Esophagus squamous epithelium (tissue), 5 donors: ENCODE measurements around the gene GPRC5C. TPM values are rescaled to one million over a fixed set of nuclear protein-coding genes. Genes with fewer than 3 reads are reported as not detected.

Source experiments
- DNase-seq: peaks from one replicate; lab custom pipeline; 2025; lab: John Stamatoyannopoulos, UW
- H3K27ac ChIP-seq, 4 donors: fragments of 200-600 bp; sonication (generic); one replicate each; pipeline ENCODE4 v1.5.1; 2016 to 2019; ENCODE audit warnings: mild to moderate bottlenecking in 1 of 4
- H3K27me3 ChIP-seq, 4 donors: fragments of 200-600 bp; sonication (generic); 1 replicate in 3 of 4; 2 replicates in 1 of 4; pipeline versions ENCODE4 v1.5.1 to v1.6.0; 2017 to 2021; ENCODE audit warnings: antibody characterized with exemption in 1 of 4
- H3K36me3 ChIP-seq, 3 donors: fragments of 200-600 bp; sonication (generic); one replicate each; pipeline ENCODE4 v1.5.1; 2016 to 2019
- H3K4me1 ChIP-seq, 3 donors: fragments of 200-600 bp; sonication (generic); one replicate each; pipeline ENCODE4 v1.5.1; 2017 to 2019
- H3K4me3 ChIP-seq, 4 donors: fragments of 200-600 bp; sonication (generic); 1 replicate in 3 of 4; 2 replicates in 1 of 4; pipeline ENCODE4 v1.5.1; 2016 to 2019; ENCODE audit warnings: mild to moderate bottlenecking in 2 of 4, moderate library complexity in 1 of 4
- H3K9me3 ChIP-seq, 3 donors: fragments of 200-600 bp; sonication (generic); one replicate each; pipeline ENCODE4 v1.5.1; 2016 to 2019
- POLR2A ChIP-seq, 4 donors: fragments of 450-650 bp; IDR thresholded peaks; one replicate each; pipeline ENCODE4 v1.6.1; 2017; ENCODE audit warnings: antibody characterized with exemption in 4 of 4, mild to moderate bottlenecking in 4 of 4, moderate library complexity in 3 of 4
- WGBS, 2 donors: methylation state at CpG; one replicate each; pipeline ENCODE4 v1.1.5; 2018; 5-methylcytosine and 5-hydroxymethylcytosine counted together
- intact Hi-C: fragments of 100-400 bp; cut with DNase I; formaldehyde crosslinking; loops from one replicate; pipeline ENCODE4 v1.15.0; 2022
- total RNA-seq, 4 donors: library from RNA; depleted of rRNA; stranded (reverse); fragments of >200 nt; gene quantifications; one replicate each; pipeline ENCODE4 v1.1.0, GENCODE V29; 2016
- TF ChIP-seq, protein P1 (sequence below), 6 experiments: fragments of 450-650 bp in 4 of 6; fragments of 200-600 bp in 2 of 6; sonication (generic) in 2 of 6; IDR thresholded peaks; one replicate each; pipeline ENCODE4 v1.5.1; 2016 to 2019; ENCODE audit warnings: antibody characterized with exemption in 6 of 6, mild to moderate bottlenecking in 4 of 6, moderate library complexity in 4 of 6
- donor health status: DM: yes; HTN: yes; CAD: no.

Gene GPRC5C
- total RNA-seq, 4 donors from 2014 or later, result 6.3 to 21.6 (median 11.7) TPM

DNA sequence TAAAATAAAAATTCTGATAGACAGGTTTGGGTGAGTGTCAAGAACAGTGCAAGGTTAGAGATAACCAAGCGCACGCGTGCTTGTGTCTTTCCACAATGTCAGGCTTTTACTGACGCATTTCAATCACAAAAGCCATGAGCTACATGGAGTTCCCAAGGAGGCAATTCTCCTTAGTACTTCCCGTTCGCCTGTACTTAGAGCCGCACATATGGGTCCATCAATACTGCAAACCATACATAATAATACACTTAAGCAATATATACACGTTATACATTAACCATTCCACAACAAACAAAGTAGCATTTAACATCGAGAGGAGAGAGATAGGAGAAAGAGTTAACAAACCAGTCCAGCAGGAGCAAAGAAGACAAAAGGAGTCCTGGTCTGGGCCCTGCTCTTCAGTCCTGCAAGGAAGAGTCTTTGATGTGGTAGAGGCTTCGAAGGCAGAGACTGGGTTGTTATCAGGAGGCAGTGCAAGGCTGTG, 11.9 kb upstream of the GPRC5C start:
- Histone ChIP-seq H3K9me3 (peaks cover 0 to 11% (median 0%) of the 10 kb centered on the region in 3 donors), H3K27ac (no peak overlapping the region), H3K4me1 (peaks cover 0 to 9% (median 3%) of the 10 kb centered on the region in 3 donors), H3K36me3 (no peaks in the 10 kb centered on the region), H3K4me3 (no peak overlapping the region), H3K27me3 (peaks cover 0 to 28% (median 0%) of the 10 kb centered on the region in 4 donors)
- TF ChIP-seq, protein P1, sequence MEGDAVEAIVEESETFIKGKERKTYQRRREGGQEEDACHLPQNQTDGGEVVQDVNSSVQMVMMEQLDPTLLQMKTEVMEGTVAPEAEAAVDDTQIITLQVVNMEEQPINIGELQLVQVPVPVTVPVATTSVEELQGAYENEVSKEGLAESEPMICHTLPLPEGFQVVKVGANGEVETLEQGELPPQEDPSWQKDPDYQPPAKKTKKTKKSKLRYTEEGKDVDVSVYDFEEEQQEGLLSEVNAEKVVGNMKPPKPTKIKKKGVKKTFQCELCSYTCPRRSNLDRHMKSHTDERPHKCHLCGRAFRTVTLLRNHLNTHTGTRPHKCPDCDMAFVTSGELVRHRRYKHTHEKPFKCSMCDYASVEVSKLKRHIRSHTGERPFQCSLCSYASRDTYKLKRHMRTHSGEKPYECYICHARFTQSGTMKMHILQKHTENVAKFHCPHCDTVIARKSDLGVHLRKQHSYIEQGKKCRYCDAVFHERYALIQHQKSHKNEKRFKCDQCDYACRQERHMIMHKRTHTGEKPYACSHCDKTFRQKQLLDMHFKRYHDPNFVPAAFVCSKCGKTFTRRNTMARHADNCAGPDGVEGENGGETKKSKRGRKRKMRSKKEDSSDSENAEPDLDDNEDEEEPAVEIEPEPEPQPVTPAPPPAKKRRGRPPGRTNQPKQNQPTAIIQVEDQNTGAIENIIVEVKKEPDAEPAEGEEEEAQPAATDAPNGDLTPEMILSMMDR (IDR thresholded peaks at IDR 0.05), result no peak
- no peak for TF ChIP-seq POLR2A (IDR thresholded peaks at IDR 0.05)
- no peak for DNase-seq
- intact Hi-C loops, result no loop called here
- 81 to 84% methylated on average over 9 to 10 of the region's 10 CpGs for WGBS, 2 donors

DNA sequence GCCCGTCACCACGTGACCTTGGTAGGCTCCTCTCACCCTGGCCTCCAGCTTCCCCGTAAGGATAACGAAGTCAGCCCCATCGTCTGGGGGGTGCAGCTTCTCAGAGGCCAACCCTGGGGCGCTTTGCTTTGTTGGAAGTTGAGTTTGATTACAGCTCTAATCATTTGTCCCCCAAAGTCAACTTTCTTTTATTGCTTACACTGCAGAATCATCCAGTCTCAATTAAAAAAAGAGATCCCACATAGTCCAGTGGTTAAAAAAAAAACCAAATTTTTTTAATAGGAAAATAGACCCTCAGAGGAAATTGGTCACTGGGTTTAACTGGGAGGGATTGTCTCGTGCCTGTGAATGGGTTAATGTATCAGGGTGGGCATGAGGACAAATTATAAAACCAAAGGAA, 7.8 kb upstream of the GPRC5C start:
- 93 to 94% methylated on average over 5 to 7 of the region's 7 CpGs for WGBS, 2 donors

GRCh38 chr17:74424657-74425056, 7.2 kb upstream of the GPRC5C start:
- whole genome bisulfite sequencing, 2 donors, result 86 to 91% methylated on average over 3 to 10 of the region's 14 CpGs
- no peak for DNase-seq
- H3K27me3 ChIP-seq, result peaks cover 0 to 9% (median 0%) of the 10 kb centered on the region in 4 donors
- intact Hi-C loops, result no loop called here
- peaks cover 0 to 11% (median 0%) of the 10 kb centered on the region in 3 donors for H3K9me3 ChIP-seq
- no peak overlapping the region for H3K4me3 ChIP-seq
- no peak for TF ChIP-seq POLR2A (IDR thresholded peaks at IDR 0.05)
- TF ChIP-seq, protein P1 (IDR thresholded peaks at IDR 0.05), result no peak
- H3K36me3 ChIP-seq, result no peaks in the 10 kb centered on the region
- peaks cover 14 to 35% (median 15%) of the 10 kb centered on the region in 3 donors for H3K4me1 ChIP-seq
- no peak overlapping the region for H3K27ac ChIP-seq

More for the DNA sequence above, 7.8 kb upstream of the GPRC5C start:
- no peak for DNase-seq
- peaks cover 0 to 7% (median 0%) of the 10 kb centered on the region in 4 donors for H3K27me3 ChIP-seq
- H3K9me3 ChIP-seq, result peaks cover 0 to 11% (median 0%) of the 10 kb centered on the region in 3 donors
- H3K36me3 ChIP-seq, result no peaks in the 10 kb centered on the region
- peaks cover 13 to 29% (median 15%) of the 10 kb centered on the region in 3 donors for H3K4me1 ChIP-seq
- intact Hi-C loops, result no loop called here
- H3K4me3 ChIP-seq, result no peak overlapping the region
- no peak overlapping the region for H3K27ac ChIP-seq
- TF ChIP-seq POLR2A (IDR thresholded peaks at IDR 0.05), result no peak
- TF ChIP-seq, protein P1 (IDR thresholded peaks at IDR 0.05), result no peak

GRCh38 chr17:74426551-74427047, 5.3 kb upstream of the GPRC5C start:
- Histone ChIP-seq H3K4me3 (no peak overlapping the region), H3K4me1 (peaks cover 24 to 54% (median 25%) of the 10 kb centered on the region in 3 donors), H3K27me3 (peaks cover 0 to 28% (median 0%) of the 10 kb centered on the region in 4 donors), H3K36me3 (no peaks in the 10 kb centered on the region), H3K9me3 (peaks cover 0 to 11% (median 0%) of the 10 kb centered on the region in 3 donors), H3K27ac (peak overlapping the region; percentile 76 to 85 (median 77))
- TF ChIP-seq, protein P1 (IDR thresholded peaks at IDR 0.05), result no peak
- no peak for TF ChIP-seq POLR2A (IDR thresholded peaks at IDR 0.05)
- 73 to 75% methylated on average over 8 to 9 of the region's 9 CpGs for WGBS, 2 donors
- DNase-seq, result no peak
- intact Hi-C loops, result no loop called here

DNA sequence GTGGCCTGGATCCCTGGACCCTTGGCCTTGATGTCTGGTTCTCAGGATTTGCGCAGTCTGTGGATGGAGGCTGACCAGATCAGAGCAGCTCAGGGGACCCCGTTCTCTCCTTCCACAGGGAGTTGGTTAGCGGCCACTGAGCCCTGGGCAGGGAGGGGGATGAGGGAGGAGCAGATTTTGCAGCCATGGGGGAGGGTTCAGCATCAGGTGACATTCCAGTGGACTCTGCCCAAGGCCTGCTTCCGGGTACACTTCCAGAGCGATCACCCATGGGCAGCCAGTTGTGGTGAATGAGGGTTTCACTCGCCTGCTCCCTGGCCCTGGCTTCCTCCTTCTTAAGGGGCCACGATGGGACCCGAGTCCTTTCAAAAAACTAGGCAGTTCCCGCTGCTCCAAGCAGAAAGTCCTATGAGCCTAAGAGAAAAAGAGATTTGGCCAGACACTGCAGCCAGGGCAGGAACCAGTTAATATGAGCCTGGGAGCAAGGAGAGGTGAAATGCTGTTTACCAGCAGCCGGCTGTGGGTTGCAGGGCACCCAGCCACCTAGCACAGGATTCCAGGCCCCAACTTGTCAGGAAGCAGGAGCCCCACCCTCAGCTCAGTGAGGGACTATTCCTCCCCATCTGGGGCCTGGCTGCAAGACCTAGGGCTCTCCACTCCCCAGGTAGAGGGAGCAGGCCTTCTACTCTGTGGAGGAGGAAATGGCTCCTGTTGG, 4.7 kb upstream of the GPRC5C start:
- Histone ChIP-seq H3K27ac (peak overlapping the region; percentile 76 to 85 (median 77)), H3K36me3 (no peaks in the 10 kb centered on the region), H3K4me1 (peaks cover 27 to 60% (median 30%) of the 10 kb centered on the region in 3 donors), H3K27me3 (peaks cover 0 to 34% (median 0%) of the 10 kb centered on the region in 4 donors), H3K9me3 (peaks cover 0 to 6% (median 0%) of the 10 kb centered on the region in 3 donors), H3K4me3 (no peak overlapping the region)
- intact Hi-C loops, result no loop called here
- WGBS, 2 donors, result 60% methylated on average over 1 of the region's 10 CpGs; no CpG with 5 or more reads in 1 of the 2 donors
- TF ChIP-seq, protein P1 (IDR thresholded peaks at IDR 0.05), result no peak
- TF ChIP-seq POLR2A (IDR thresholded peaks at IDR 0.05), result no peak
- no peak for DNase-seq
